Fibroblast of skin of right quadriceps (primary cell): ENCODE measurements around the gene NUBPL.
A peak's percentile ranks its signal among the peaks of the same experiment; 100 is the strongest.
"Not testable (repeated sequence)": the region's sequence is repeated elsewhere in the genome, so short reads cannot be mapped to it uniquely, and the experiment has no call there.

ENCODE experiments used
- DNase-seq: peaks from one replicate; pipeline ENCODE4 v3.0.0-alpha.2; 2013

NUBPL gene

DNA sequence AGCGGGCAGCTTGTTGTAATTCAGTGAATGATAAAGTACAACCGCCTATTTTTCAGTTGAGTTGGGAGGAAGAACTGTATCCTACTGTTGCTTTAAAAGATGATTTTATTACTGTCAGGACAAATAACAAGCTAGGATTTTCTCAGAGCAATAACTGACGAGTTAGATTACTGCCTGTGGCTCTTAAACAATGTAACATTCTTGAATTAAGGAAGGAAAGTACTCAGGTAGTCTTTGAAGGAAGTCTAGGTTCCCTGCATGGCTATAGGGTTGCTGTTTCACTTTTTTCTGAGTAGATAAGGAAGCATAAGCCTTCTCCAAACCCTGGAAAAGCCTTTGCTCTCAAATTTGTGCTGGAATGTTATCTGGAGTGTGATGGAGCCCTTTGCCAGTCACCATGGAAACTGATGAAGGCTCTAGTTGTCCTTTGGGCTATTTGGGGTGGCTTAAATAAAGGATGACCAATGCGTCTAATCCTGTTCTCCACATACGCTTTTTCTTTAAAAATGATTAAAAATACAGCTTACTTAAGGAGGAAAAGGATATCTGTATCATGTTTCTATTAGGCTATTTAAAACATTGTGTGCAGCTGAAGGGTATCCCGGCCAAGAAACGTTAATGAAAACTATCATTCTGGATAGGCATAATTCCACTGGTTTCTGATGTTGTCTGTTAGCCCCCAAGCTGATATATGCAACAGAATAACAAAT lies 17.7 kb downstream of the NUBPL start:
- no peak for DNase-seq

DNA sequence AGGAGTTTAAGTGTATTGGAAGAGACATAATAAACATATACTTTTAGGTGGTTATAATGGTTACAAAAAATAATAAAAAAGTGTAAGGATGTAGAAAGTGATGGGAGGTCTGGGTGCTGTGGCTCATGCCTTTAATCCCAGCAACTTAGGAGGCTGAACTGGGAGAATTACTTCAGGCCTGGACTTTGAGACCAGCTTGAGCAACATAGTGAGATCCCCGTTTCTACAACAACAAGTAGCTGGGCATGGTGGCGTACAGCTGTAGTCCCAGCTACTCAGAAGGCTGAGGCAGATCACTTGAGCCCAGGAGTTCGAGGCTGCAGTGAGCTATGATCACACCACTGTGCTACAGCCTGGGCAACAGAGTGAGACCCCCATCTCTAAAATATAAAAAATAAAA lies 19.0 kb downstream of the NUBPL start:
- no peak for DNase-seq

DNA sequence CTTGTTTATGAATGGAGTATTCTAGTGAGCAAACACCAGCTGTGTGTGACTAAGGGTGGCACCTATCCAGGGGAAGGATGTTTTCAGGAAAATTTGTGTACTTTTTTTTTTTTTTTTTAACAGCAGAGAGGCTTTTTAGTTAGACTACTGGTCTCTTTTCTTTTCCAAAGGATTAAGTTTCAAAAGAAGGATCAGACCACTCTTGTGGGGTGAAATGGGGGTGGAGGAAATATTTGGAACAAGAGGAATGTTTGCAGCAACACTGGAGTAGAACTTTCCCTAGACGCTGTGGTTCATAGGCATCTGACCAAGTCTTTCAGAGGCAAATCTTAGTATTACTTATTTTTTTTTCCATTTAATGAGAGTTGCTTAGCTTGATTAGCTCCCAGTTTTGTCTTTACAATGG lies 21.1 kb downstream of the NUBPL start:
- DNase-seq: peak; percentile 72

DNA sequence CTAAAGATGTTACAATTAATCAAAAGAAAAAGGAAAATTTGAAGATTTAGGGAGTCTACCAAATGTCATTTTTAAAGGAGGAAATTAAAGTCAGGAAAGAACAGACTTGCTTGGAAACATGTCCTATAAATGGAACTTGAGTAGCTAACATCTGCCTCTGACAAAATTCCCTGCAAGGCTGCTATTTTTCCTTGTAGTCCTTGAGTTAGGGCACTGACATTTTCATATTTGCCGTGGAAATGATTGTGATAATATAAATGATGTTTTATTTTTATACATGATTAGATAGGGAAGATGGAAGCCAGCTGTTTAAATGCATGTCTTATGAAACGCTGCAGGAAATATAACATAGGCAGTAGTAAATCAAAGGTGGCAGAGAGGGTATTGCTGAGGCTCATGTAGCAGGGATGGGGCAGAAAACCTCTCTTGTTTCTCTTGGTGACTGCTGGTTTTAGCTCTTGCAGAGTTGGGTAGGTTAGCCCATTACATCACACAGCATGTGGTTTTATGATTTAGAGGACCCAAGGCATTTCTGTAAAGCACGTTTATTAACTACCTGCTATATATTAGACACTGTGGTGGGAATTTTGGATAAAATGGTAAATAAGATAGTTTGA lies 21.7 kb downstream of the NUBPL start:
- no peak for DNase-seq

DNA sequence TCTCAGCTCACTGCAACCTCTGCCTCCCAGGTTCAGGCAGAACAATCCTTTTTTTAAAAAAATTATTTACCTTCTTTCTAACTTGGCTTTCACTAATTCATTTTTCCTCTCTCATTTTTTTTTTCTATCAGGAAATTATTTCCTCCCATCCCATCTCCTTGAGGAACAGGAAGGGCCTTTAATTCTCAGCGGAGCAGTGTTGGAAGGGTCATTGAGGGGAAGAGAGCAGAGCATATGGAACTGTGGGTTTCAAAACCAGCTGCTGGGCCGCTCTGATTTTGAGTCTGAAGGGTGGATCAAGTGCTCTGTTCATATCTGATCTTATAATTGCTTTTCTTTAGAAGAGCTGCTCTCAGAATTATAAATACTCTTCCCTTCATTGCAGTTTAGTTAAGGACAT lies 29.0 kb downstream of the NUBPL start:
- DNase-seq: no peak

DNA sequence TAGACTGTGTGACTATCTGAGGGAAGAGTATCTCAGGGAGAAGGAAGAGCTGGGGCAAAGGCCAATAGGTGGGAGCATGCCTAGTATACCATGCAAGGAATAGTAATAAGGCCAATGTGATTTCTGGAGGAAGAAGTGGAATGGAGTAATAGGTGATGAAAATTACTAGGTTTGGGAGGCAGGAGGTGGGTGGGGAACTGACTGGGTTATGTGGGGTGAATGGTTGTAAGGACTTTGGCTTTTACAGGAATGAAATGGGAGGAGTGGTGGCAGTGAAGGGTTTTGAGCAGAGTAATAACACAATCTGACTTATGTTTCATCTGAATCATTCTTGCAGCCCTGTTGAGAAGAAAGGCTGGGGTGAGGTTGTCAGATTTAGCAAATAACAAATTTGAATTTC lies 30.9 kb downstream of the NUBPL start:
- DNase-seq: no peak

DNA sequence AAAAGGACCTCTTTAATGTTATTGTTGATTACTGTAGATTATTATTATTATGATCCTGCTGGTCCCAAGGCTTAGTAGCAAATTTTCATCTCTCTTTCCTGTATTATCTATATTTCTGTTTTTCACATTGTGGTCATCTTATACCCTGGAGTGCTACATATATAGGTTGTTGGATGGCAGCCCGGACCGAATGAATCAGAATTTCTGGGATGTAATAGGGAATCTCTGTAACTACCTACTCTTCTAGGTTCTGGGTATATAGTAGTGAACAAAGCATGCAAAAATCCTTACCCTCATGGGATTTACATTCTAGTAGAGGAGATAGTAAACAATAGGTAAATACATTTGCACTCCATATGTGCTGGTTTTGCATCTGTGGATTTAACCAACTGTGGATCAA lies 31.4 kb downstream of the NUBPL start:
- peak; percentile 70 for DNase-seq

DNA sequence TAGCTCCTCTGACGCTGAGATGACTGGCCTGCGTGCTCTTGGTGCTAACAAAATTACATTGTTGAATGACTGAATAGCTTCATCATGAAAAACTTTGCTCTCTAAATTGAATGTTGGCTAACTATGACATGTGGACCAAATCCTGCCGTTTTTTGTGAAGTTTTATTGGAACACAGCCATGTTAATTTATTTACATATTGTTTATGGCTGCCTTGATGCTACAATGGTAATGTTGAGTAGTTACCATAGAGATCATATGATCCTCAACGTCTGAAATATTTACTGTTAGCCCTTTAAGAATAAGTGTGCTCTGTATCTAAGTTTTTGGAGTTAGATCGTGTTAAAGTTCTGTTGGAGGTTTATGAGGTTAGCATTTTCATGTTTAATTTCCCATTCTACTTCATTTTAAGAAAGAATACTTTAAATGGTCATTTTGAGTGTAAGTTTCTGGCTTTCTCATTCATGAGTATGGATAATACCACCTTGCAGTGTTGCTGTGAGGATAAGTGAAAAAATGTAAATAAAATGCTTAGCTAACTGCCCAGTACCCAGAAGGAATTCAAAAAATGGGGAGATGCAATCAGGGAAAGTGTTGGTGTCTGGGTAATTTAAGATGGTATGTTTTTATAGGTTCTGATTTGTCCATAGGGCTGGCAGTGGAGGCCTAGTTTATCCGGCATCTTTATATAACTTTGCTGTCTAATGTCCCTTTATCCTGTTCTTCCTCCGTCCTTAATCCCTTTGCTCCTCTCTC lies 35.3 kb downstream of the NUBPL start:
- DNase-seq: peak; percentile 22

DNA sequence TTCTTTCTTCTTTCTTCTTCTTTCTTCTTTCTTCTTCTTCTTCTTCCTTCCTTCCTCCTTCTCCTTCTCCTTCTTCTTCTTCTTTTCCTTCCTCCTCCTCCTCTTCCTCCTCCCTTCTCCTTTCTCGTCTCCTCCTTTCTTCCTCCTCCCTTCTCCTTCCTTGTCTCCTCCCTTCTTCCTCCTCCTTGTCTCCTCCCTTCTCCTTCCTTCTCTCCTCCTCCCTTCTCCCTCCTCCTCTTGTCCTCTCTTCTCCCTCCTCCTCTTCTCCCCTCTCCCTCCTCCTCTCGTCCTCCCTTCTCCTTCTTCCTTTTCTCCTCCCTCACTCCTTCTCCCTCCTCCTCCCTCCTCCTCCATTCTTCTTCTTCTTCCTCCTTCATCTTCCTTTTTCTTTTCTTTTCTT lies 44.5 kb downstream of the NUBPL start:
- no peak for DNase-seq

DNA sequence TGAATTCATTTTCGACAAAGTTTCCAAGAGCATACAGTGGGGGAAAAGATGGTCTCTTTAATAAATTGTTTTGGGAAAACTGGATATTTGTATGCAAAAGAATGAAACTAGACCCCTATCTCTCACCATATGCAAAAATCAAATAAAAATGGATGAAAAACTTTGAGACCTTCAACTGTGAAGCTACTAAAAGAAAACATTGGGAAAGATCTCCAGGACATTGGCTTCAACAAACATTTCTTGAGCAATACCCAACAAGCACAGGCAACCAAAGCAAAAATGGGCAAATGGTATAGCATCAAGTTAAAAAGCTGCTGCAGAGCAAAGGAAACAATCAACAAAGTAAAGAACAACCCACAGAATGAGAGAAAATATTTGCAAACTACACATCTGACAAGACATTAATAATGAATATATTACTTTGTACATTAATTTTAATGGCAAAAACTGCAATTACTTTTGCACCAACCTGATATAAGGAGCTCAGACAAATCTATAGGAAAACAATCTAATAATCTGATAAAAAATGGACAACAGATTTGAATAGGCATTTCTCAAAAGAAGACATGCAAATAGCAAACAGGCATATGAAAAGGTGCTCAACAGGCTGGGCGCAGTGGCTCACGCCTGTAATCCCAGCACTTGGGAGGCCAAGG lies 50.7 kb downstream of the NUBPL start:
- no peak for DNase-seq

DNA sequence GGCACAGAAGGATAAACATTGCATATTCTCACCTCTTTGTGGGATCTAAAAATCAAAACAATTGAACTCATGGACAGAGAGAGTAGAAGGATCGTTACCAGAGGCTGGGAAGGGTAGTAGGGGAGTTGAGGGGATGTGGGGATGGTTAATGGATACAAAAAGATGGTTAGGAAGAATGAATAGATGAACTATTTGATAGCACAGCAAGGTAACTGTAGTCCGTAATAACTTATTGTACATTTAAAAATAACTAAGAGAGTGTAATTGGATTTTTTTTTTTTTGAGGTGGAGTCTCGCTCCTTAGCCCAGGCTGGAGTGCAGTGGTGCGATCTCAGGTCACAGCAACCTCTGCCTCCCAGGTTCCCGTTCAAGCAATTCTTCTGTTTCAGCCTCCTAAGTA lies 52.0 kb downstream of the NUBPL start:
- DNase-seq: no peak

DNA sequence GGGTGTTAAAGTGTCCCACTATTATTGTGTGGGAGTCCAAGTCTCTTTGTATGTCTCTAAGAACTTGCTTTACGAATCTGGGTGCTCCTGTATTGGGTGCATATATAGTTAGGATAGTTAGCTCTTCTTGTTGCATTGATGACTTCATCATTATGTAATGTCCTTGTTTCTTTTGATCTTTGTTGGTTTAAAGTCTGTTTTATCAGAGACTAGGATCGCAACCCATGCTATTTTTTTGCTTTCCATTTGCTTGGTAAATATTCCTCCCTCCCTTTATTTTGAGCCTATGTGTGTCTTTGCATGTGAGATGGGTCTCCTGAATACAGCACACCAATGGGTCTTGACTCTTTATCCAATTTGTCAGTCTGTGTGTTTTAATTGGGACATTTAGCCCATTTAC lies 57.7 kb downstream of the NUBPL start:
- not testable (repeated sequence) for DNase-seq

DNA sequence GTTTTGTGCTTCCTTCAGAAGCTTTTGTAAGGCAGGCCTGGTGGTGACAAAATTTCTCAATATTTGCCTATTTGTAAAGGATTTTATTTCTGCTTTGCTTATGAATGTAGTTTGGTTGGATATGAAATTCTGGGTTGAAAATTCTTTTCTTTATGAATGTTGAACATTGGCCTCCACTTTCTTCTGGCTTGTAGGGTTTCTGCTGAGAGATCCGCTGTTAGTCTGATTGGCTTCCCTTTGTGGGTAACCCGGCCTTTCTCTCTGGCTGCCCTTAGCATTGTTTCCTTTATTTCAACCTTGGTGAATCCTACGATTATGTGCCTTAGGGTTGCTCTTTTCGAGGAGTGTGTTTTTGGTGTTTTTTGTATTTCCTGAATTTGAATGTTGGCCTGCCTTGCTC lies 58.2 kb downstream of the NUBPL start:
- DNase-seq: no peak

DNA sequence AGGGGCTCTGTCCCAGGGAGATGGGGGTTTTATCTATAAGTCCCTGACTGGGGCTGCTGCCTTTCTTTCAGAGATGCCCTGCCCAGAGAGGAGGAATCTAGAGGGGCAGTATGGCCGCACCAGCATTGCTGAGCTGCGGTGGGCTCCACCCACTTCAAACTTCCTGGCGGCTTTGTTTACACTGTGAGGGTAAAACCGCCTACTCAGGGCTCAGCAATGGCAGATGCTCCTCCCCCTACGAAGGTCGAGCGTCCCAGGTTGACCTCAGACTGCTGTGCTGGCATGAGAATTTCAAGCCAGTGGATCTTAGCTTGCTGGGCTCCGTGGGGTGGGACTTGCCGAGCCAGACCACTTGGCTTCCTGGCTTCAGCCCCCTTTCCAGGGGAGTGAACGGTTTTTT lies 59.7 kb downstream of the NUBPL start:
- DNase-seq: not testable (repeated sequence)

DNA sequence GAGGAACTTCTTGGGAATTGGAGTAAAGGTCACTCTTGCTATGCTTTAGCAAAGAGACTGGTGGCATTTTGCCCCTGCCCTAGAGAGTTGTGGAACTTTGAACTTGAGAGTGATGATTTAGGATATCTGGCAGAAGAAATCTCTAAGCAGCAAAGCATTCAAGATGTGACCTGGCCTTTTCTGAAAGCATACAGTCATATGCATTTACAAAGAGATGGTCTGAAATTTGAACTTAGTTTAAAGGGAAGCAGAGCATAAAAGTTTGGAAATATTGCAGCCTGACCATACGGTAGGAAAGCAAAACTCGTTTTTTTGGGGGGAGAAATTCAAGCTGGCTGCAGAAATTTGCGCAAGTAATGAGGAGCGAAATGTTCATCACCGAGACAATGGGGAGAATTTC lies 60.9 kb downstream of the NUBPL start:
- DNase-seq: no peak

DNA sequence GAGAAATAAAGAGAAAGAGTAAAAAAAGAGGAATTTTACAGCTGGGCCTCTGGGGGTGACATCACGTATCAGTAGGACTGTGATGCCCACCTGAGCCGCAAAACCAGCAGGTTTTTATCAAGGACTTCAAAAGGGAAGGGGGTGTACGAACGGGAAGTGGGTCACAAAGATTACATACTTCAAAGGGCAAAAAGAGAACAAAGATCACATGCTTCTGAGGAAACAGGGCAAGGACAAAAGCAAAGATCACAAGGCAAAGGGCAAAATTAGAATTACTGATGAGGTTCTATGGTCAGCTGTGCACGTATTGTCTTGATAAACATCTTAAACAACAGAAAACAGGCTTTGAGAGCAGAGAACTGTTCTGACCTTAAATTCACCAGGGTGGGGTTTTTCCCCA lies 91.7 kb downstream of the NUBPL start:
- not testable (repeated sequence) for DNase-seq

DNA sequence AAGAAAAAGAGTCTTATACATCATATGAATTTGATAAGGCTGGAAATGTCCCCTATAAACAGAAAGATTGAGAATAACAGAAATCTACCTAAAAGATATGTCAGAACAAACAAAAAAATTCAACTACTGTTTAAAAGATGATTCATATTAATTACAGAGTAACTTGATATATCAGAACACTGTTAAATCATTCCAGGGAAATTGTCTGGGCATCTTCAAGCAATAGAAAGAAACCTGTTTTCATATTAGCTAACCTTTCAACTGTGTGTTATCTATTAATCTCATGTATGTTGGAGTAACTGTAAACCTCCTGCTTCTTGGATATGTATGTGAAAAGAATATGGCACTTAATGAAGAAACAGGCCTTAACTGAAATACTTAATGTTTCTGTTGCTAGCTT lies 96.7 kb downstream of the NUBPL start:
- DNase-seq: no peak

DNA sequence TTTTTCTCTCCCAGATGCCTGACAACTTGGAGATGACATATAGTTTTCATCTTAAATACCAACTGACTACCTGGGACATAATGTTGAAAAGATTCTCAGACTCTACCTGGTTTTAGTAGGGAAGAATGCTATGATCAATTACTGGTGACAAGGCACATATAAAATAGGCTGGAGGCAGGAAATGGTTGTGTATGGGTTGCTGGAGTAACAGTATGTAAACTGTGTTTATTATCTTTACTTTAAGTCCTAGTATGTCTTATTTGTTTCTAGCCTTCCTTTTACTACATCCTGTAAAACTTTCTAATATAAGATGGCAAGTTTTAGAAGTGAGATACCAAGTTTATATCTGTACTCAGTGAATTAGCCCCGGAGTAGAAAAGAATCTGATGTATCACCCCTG lies 98.1 kb downstream of the NUBPL start:
- DNase-seq: no peak

DNA sequence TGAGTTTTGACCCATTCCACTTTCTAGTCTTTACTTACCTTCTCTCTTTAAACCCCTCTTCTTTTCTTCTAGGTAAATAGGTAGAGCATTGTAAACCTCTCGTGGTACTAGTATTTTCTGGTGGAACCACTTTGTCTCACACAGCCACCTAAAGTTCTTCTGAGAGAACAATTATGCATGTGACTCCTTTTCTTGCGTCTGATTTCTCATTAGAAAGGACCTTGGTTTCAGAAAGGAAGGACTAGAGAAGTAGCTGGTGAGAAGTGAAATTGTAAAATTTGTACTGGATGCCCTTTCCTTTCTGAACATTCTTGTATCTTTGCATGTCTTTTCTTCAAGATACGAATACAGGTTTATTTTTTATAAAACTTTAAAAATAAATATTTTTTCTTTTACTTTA lies 99.0 kb downstream of the NUBPL start:
- DNase-seq: no peak

DNA sequence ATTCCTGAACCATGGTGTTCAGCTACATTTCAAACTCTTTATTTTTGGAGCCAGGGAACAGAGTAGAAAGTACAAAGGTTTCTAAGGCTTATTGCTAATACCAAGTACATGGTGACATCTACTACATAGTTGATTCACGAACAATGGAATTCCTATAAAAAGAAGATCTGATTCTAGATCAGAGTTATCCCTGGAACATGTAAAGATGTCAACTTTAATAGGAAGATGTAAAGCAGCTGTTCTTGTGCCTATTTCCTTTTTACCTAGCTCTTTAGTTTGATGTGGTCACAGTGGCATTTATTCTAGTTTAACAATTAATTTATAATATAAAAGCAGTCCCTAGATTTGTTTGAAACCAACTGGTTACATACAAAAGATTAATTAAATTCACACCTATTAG lies 99.5 kb downstream of the NUBPL start:
- DNase-seq: no peak

DNA sequence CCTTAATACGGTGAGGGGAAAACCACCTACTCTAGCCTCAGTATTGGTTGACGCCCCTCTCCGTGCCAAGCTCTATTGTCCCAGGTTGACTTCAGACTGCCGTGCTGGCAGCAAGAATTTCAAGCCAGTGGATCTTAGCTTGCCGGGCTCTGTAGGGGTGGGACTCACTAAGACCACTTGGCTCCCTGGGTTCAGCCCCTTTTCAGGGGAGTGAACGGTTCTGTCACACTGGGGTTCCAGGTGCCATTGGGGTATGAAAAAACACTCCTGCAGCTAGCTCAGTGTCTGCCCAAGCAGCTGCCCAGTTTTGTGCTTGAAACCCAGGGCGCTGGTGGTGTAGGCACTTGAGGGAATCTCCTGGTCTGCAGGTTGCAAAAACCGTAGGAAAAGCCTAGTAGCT lies 107.1 kb downstream of the NUBPL start:
- DNase-seq: no peak

DNA sequence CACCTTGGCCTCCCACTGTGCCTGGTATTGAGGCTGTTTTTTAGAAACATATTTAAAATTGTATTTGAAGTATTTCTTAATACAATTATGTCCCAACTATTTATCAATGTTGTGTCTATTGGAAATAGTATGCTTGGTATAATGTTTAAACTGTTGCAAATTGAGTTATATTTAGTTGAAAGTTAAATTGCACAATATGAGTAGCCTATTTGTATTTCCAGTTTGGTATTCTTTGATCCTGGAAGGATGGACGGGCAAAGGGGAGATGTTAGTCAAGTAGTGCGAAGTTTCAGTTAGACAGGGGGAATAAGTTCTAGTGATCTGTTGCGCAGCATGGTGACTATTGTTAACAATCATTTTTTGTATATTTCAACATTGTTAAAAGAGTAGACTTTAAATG lies 111.5 kb downstream of the NUBPL start:
- no peak for DNase-seq

DNA sequence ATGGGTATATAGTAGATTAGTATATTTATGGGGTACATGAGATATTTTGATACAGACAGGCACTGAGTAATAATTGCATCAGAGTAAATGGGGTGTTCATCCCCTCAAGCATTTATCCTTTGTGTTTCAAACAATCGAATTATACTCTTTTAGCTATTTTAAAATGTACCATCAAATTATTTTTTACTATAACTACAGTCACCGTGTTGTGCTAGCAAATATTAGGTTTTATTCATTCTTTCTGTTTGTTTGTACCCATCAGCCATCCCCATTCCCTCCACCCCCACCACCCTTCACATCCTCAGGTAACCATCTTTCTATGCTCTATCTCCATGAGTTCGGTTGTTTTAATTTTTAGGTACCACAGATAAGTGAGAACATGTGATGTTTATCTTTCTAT lies 115.8 kb downstream of the NUBPL start:
- no peak for DNase-seq

DNA sequence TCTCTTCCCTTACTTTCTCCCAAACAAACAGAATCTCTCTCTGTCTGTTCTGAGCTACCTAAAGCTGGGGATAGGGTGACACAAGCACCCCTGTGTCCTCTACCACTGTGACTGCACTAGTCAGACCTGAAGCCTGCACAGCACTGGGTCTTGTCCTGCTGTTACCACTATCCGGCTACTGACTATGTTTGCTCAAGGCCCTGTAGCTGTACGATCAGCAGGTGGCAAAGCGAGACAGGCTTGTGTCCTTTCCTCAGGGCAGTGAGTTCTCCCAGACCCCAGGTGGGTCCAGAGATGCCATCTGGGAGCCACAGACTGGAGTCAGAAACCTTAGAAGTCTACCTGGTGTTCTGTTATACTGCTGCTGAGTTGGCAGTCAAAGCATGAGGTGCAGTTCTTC lies 116.4 kb downstream of the NUBPL start:
- DNase-seq: no peak
